ENCODE data around the gene MAST4.

MAST4 gene

DNA sequence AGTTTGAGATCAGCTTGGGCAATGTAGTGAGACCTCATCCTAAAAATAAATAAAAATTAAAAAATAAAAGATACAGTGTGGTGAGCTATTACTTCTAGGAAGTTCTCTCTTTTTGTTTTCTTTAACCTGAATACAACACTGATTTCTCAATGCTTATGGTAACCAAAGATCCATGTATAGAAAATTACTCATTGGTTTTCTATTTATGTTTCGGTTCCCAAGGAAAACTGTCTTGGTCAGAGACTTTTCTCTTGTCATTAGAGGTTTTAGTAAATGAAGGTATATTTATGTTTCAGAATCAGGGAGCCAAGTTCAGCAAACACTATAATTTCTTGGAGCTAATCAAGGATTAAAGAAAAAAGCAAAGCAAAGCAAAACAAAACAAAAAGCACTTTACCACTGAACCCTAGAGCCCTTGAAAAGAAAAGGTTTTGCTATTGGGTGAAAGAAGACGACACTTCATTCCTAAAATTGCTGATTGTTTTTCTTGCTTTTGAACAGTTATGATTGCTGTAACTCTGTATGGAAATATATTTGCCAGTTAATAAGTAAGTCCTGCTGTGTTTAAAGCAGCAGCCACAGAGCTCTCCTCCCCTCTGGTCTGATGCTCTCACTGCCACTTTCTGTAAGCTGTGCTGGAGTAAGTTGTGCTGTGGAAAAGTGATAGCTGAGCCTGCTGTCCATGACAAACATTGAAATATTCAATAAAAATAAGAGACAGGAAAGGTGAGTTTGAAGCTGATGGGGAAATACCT lies 302.2 kb downstream of the MAST4 start:
- H3K27me3 ChIP-seq (ENCODE audit: control insufficient read depth in 1 of 2, insufficient read depth in 2 of 2, low read length in 2 of 2): no peaks in the 10 kb centered on the region
- no peaks in the 10 kb centered on the region for H3K36me3 ChIP-seq (ENCODE audit: control insufficient read depth in 2 of 2, insufficient read depth in 2 of 2, low read length in 2 of 2)
- H3K9ac ChIP-seq (ENCODE audit: low read length in 2 of 2): no peak overlapping the region
- no peak overlapping the region for H3K4me3 ChIP-seq (ENCODE audit: low read length in 2 of 2)
- H3K27ac ChIP-seq (ENCODE audit: low read length): no peak overlapping the region
- no peaks in the 10 kb centered on the region for H3K9me3 ChIP-seq (ENCODE audit: control insufficient read depth in 2 of 2, low read length in 2 of 2)
- H3K4me1 ChIP-seq (ENCODE audit: control insufficient read depth, insufficient read depth, low read length): no peaks in the 10 kb centered on the region

DNA sequence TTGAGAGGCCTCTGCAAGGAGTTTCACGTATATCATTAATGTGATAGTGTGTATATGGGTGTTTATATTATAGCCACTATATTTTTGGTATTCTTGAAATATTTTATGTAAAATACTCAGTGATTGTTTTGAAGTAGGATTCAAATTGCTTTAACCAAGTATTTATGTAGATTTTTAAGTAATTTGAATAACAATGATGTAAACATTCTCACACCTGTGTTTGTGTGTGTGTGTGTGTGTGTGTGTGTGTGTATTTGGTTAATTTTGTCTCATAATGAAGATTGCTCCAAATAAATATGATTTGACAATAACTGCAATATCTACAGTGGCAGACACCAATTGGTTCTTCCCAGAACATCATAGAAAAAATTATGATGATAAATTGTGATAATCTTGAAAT lies 307.0 kb downstream of the MAST4 start:
- H3K27me3 ChIP-seq (ENCODE audit: control insufficient read depth in 1 of 2, insufficient read depth in 2 of 2, low read length in 2 of 2): no peaks in the 10 kb centered on the region
- no peak overlapping the region for H3K4me3 ChIP-seq (ENCODE audit: low read length in 2 of 2)
- H3K4me1 ChIP-seq (ENCODE audit: control insufficient read depth, insufficient read depth, low read length): no peaks in the 10 kb centered on the region
- no peak overlapping the region for H3K9ac ChIP-seq (ENCODE audit: low read length in 2 of 2)
- no peaks in the 10 kb centered on the region for H3K36me3 ChIP-seq (ENCODE audit: control insufficient read depth in 2 of 2, insufficient read depth in 2 of 2, low read length in 2 of 2)
- no peak overlapping the region for H3K27ac ChIP-seq (ENCODE audit: low read length)
- no peaks in the 10 kb centered on the region for H3K9me3 ChIP-seq (ENCODE audit: control insufficient read depth in 2 of 2, low read length in 2 of 2)

DNA sequence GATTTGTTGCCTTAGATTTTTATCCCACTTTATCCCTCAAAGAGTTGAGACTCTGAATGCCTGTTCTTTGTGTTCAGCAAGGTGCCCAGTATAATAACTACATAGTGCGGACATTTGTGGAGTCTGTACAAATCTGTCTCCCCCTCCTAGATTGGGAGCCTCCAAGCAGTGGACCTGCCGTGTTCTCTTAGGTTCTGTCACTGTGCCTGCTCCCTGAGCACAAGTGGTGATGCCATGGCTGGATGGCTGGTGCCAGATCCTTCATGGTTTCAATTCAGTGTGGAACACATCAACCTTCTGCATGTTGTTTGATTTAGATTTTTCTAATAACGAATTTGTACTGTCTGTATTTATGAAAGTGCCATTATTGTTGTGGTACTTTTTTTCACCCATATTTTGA lies 307.5 kb downstream of the MAST4 start:
- no peaks in the 10 kb centered on the region for H3K27me3 ChIP-seq (ENCODE audit: control insufficient read depth in 1 of 2, insufficient read depth in 2 of 2, low read length in 2 of 2)

DNA sequence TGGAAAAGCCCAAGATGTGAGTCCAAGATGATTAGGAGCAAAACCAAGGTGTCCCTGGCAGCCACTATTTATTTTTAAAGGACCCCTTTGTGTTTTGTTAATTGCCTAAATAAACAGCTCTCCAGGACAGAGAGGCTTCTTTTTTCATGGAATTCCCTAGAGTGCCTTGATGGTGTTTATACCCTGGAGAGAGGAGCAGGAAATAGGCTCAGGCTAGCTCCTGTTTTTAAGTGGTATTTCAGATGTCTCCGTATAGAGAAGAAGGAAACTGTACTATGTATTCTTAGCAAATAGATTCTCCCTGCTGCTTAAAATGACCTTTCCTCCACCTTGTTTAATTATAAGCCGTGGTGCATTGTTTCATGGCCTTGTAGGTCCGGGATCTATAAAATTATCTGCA lies 308.0 kb downstream of the MAST4 start:
- no peak overlapping the region for H3K9ac ChIP-seq (ENCODE audit: low read length in 2 of 2)
- no peaks in the 10 kb centered on the region for H3K27me3 ChIP-seq (ENCODE audit: control insufficient read depth in 1 of 2, insufficient read depth in 2 of 2, low read length in 2 of 2)
- no peaks in the 10 kb centered on the region for H3K4me1 ChIP-seq (ENCODE audit: control insufficient read depth, insufficient read depth, low read length)
- H3K9me3 ChIP-seq (ENCODE audit: control insufficient read depth in 2 of 2, low read length in 2 of 2): no peaks in the 10 kb centered on the region
- no peak overlapping the region for H3K4me3 ChIP-seq (ENCODE audit: low read length in 2 of 2)
- no peak overlapping the region for H3K27ac ChIP-seq (ENCODE audit: low read length)
- no peaks in the 10 kb centered on the region for H3K36me3 ChIP-seq (ENCODE audit: control insufficient read depth in 2 of 2, insufficient read depth in 2 of 2, low read length in 2 of 2)

More for the DNA sequence above, 307.5 kb downstream of the MAST4 start:
- no peaks in the 10 kb centered on the region for H3K9me3 ChIP-seq (ENCODE audit: control insufficient read depth in 2 of 2, low read length in 2 of 2)
- H3K36me3 ChIP-seq (ENCODE audit: control insufficient read depth in 2 of 2, insufficient read depth in 2 of 2, low read length in 2 of 2): no peaks in the 10 kb centered on the region
- no peaks in the 10 kb centered on the region for H3K4me1 ChIP-seq (ENCODE audit: control insufficient read depth, insufficient read depth, low read length)
- no peak overlapping the region for H3K4me3 ChIP-seq (ENCODE audit: low read length in 2 of 2)
- no peak overlapping the region for H3K9ac ChIP-seq (ENCODE audit: low read length in 2 of 2)
- H3K27ac ChIP-seq (ENCODE audit: low read length): no peak overlapping the region

DNA sequence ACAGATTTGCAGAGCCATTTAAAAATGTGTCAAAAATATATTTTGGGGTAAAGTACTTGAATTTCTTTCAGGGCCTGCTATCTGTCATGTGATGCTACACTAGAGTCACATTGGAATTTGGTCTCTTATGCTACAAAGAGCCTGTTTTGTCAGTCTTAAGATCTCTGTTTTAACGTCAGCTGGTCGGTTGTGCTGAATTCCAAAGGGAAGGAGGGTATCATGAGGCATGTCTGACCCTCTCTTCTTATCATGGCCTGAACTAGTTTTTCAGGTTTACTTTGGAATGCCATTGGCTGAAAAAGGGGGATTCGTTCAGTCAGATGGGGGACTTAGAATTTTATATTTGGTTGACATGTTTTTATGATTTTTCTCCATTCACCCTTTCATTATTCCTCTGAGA lies 309.8 kb downstream of the MAST4 start:
- Histone ChIP-seq H3K36me3 (ENCODE audit: control insufficient read depth in 2 of 2, insufficient read depth in 2 of 2, low read length in 2 of 2) (no peaks in the 10 kb centered on the region), H3K4me3 (ENCODE audit: low read length in 2 of 2) (no peak overlapping the region), H3K9ac (ENCODE audit: low read length in 2 of 2) (no peak overlapping the region), H3K27me3 (ENCODE audit: control insufficient read depth in 1 of 2, insufficient read depth in 2 of 2, low read length in 2 of 2) (no peaks in the 10 kb centered on the region), H3K9me3 (ENCODE audit: control insufficient read depth in 2 of 2, low read length in 2 of 2) (no peaks in the 10 kb centered on the region), H3K4me1 (ENCODE audit: control insufficient read depth, insufficient read depth, low read length) (no peaks in the 10 kb centered on the region), H3K27ac (ENCODE audit: low read length) (no peak overlapping the region)

DNA sequence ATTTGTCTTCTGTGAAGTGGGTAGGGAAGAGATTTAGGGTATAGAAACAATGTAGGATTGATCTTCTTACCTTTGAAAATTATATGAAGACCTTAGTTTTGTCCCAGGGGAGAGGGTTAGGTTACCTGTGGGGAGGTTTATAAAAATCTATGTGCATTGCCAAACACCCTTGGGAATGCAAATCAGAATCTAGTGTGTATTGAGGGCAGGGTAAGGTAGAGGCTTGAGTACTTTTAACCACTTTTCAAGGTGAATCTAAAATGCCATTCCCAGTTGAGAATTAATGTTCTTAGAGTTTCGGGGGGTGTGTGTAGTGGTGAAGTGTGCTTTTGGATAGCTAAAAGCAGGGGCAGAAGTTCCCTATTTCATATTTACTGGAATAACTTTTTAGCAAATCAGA lies 312.0 kb downstream of the MAST4 start:
- Histone ChIP-seq H3K4me1 (ENCODE audit: control insufficient read depth, insufficient read depth, low read length) (no peaks in the 10 kb centered on the region), H3K27ac (ENCODE audit: low read length) (no peak overlapping the region)

DNA sequence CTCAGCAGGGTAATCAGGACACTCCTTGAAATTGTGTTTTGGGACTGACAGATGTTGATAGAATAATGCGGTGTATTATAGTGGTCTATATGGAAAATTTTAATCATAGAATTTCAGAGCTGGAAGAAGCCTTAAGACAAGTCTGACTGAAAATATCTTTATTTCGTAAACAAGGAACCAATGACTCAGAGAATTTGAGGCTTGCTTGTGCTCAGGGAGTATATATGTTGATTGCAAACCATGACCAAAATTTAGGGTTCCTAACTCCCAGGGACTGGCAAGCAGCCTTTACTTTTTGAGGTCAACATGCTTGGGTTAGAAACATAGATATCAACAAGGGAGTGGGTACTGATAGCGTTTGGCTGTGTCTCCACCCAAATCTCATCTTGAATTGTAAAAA lies 313.2 kb downstream of the MAST4 start:
- Histone ChIP-seq H3K4me1 (ENCODE audit: control insufficient read depth, insufficient read depth, low read length) (no peaks in the 10 kb centered on the region), H3K27ac (ENCODE audit: low read length) (no peak overlapping the region), H3K9me3 (ENCODE audit: control insufficient read depth in 2 of 2, low read length in 2 of 2) (no peaks in the 10 kb centered on the region), H3K36me3 (ENCODE audit: control insufficient read depth in 2 of 2, insufficient read depth in 2 of 2, low read length in 2 of 2) (no peaks in the 10 kb centered on the region), H3K4me3 (ENCODE audit: low read length in 2 of 2) (no peak overlapping the region), H3K9ac (ENCODE audit: low read length in 2 of 2) (no peak overlapping the region), H3K27me3 (ENCODE audit: control insufficient read depth in 1 of 2, insufficient read depth in 2 of 2, low read length in 2 of 2) (no peaks in the 10 kb centered on the region)

More for the DNA sequence above, 312.0 kb downstream of the MAST4 start:
- no peaks in the 10 kb centered on the region for H3K27me3 ChIP-seq (ENCODE audit: control insufficient read depth in 1 of 2, insufficient read depth in 2 of 2, low read length in 2 of 2)
- H3K4me3 ChIP-seq (ENCODE audit: low read length in 2 of 2): no peak overlapping the region
- no peaks in the 10 kb centered on the region for H3K36me3 ChIP-seq (ENCODE audit: control insufficient read depth in 2 of 2, insufficient read depth in 2 of 2, low read length in 2 of 2)
- no peaks in the 10 kb centered on the region for H3K9me3 ChIP-seq (ENCODE audit: control insufficient read depth in 2 of 2, low read length in 2 of 2)
- no peak overlapping the region for H3K9ac ChIP-seq (ENCODE audit: low read length in 2 of 2)

DNA sequence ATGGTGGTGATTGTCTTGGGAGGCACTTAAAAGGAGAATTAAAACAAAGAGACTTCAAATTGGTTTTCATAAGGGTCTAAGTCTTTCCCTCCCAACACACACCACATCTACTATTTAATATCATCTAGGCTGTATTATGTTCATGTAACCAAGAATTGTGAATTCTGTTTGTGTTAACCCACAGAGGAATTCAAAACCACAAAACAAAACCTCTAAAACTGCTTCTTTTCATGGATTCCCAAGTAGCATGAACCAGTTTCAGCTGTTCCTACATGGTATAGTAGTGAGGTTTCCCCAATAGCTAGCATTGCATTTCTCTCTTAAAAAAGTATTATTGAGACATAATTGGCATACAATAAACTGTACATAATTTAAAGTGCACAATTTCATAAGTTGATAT lies 316.6 kb downstream of the MAST4 start:
- Histone ChIP-seq H3K36me3 (ENCODE audit: control insufficient read depth in 2 of 2, insufficient read depth in 2 of 2, low read length in 2 of 2) (no peaks in the 10 kb centered on the region), H3K4me1 (ENCODE audit: control insufficient read depth, insufficient read depth, low read length) (no peaks in the 10 kb centered on the region), H3K27ac (ENCODE audit: low read length) (no peak overlapping the region), H3K27me3 (ENCODE audit: control insufficient read depth in 1 of 2, insufficient read depth in 2 of 2, low read length in 2 of 2) (no peaks in the 10 kb centered on the region), H3K9ac (ENCODE audit: low read length in 2 of 2) (no peak overlapping the region), H3K4me3 (ENCODE audit: low read length in 2 of 2) (no peak overlapping the region), H3K9me3 (ENCODE audit: control insufficient read depth in 2 of 2, low read length in 2 of 2) (no peaks in the 10 kb centered on the region)

DNA sequence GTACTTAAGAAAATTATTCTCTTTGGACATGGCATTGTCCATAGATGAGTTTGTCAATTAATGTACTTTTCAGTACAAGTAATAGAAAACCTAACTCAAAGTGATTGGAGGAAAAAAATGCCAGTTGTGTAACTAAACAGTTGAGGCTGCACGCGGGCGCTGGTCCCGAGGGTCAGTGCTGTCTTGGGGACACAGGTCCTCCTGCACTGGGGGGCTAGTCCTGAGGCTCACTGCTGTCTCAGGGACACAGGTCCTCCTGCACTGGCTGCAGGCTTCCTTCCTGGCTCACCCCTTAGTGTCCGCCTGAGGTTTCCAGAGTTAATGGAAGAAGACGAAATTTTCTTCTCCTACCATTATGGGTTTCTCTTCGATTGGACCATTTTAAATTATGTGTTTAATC lies 319.3 kb downstream of the MAST4 start:
- no peaks in the 10 kb centered on the region for H3K9me3 ChIP-seq (ENCODE audit: control insufficient read depth in 2 of 2, low read length in 2 of 2)
- H3K9ac ChIP-seq (ENCODE audit: low read length in 2 of 2): no peak overlapping the region
- H3K27me3 ChIP-seq (ENCODE audit: control insufficient read depth in 1 of 2, insufficient read depth in 2 of 2, low read length in 2 of 2): no peaks in the 10 kb centered on the region
- no peak overlapping the region for H3K27ac ChIP-seq (ENCODE audit: low read length)
- no peaks in the 10 kb centered on the region for H3K36me3 ChIP-seq (ENCODE audit: control insufficient read depth in 2 of 2, insufficient read depth in 2 of 2, low read length in 2 of 2)
- H3K4me1 ChIP-seq (ENCODE audit: control insufficient read depth, insufficient read depth, low read length): no peaks in the 10 kb centered on the region
- H3K4me3 ChIP-seq (ENCODE audit: low read length in 2 of 2): no peak overlapping the region

DNA sequence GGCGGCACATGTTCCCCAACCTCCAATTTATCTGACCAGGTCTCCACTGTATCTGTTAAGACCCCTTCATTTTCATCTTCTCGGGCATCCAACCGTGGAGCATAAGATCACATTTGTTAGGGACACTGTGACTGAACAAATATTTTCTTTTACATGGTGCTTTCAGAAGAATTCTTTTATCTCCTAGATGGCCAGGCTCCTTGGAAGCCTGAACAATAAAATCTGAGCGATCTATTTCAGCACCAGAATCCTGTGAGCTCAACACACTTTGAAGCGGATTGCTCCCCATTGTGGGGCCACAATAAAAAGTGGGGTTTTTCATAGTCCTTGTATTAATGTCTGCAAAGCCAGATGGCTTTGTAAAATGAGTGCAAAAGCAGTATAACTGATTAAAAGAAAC lies 326.7 kb downstream of the MAST4 start:
- Histone ChIP-seq H3K4me1 (ENCODE audit: control insufficient read depth, insufficient read depth, low read length) (no peaks in the 10 kb centered on the region), H3K9ac (ENCODE audit: low read length in 2 of 2) (no peak overlapping the region)

DNA sequence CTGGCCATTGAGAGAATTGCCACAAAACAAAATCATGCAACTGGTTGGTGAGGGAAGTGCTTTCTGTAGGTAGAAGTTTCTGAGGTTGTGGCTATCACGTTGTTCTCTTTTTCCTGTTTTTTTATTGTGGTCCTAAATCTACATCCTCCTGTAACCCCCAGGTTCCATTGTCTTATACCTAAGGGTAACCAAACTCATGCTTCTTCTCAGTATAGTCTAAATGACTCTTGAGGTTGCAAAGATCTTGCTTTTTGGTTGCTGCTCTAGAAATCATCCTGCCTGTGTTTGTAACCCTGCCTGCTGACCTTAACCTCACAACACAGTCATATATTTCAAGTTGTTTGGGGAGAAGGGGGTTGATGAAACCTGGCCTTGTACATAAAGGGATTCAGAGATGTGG lies 327.3 kb downstream of the MAST4 start:
- Histone ChIP-seq H3K27ac (ENCODE audit: low read length) (no peak overlapping the region), H3K36me3 (ENCODE audit: control insufficient read depth in 2 of 2, insufficient read depth in 2 of 2, low read length in 2 of 2) (no peaks in the 10 kb centered on the region), H3K27me3 (ENCODE audit: control insufficient read depth in 1 of 2, insufficient read depth in 2 of 2, low read length in 2 of 2) (no peaks in the 10 kb centered on the region), H3K4me1 (ENCODE audit: control insufficient read depth, insufficient read depth, low read length) (no peaks in the 10 kb centered on the region), H3K9me3 (ENCODE audit: control insufficient read depth in 2 of 2, low read length in 2 of 2) (no peaks in the 10 kb centered on the region), H3K4me3 (ENCODE audit: low read length in 2 of 2) (no peak overlapping the region), H3K9ac (ENCODE audit: low read length in 2 of 2) (no peak overlapping the region)

More for the DNA sequence above, 326.7 kb downstream of the MAST4 start:
- no peak overlapping the region for H3K27ac ChIP-seq (ENCODE audit: low read length)
- H3K36me3 ChIP-seq (ENCODE audit: control insufficient read depth in 2 of 2, insufficient read depth in 2 of 2, low read length in 2 of 2): no peaks in the 10 kb centered on the region
- H3K27me3 ChIP-seq (ENCODE audit: control insufficient read depth in 1 of 2, insufficient read depth in 2 of 2, low read length in 2 of 2): no peaks in the 10 kb centered on the region
- H3K4me3 ChIP-seq (ENCODE audit: low read length in 2 of 2): no peak overlapping the region
- no peaks in the 10 kb centered on the region for H3K9me3 ChIP-seq (ENCODE audit: control insufficient read depth in 2 of 2, low read length in 2 of 2)

All from stomach smooth muscle (tissue), 2 donors.